ENCODE results near the gene SCAP. TPM values are rescaled to one million over a fixed set of nuclear protein-coding genes. Genes with fewer than 3 reads are reported as not detected.

The SCAP gene
- polyA plus RNA-seq, 3 donors from 2014 or later = 33.4 to 59.2 (median 38.8) TPM

Other genes starting within 250 kb of the SCAP start
- gene KIF9, start 193.1 kb downstream of the SCAP start, polyA plus RNA-seq = 1 to 10 TPM; 2.2 to 8.3 (median 4.1) TPM
- gene KLHL18, start 193.0 kb downstream of the SCAP start, polyA plus RNA-seq = 10 to 100 TPM; 11.7 to 21.1 (median 15.4) TPM
- 1 to 10 TPM in 1 of 3 donors, under 1 TPM in 2; 0.62 to 7.1 (median 0.68) TPM for gene PTPN23, start 94.9 kb downstream of the SCAP start, polyA plus RNA-seq
- 10 to 100 TPM; 51.9 to 68.9 (median 59.1) TPM for gene ELP6, start 37.8 kb upstream of the SCAP start, polyA plus RNA-seq
- not detected for gene CSPG5, start 102.9 kb upstream of the SCAP start, polyA plus RNA-seq